GM18498 (cell line): Measurements from ENCODE around the gene HIVEP3.

Experiments used
- ATAC-seq: cut with Tn5 transposase; IDR thresholded peaks from one replicate; pipeline ENCODE4 v1.9.1; 2021; ENCODE audit warnings: mild to moderate bottlenecking, moderate library complexity; ENCODE audit not compliant: unreplicated experiment

HIVEP3 gene

DNA sequence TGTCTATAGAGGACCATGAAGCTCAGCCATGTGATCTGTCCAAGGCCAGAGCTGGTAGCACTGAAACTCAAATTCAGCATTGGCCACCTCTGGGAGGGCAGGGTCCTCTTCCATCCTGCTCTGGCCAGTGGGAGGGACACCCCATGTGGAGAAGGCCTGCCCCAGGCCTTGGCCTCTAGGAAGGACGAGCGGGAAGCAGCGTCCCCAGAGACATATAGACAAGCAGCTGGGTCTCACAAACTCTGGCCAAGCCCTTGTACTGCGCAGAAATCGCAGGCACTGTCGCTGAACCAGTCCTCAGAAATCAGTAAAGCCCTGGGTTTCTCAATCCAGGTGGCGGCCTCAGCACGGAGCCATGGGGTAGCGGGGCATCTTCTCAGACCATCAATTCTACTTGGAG lies 180.7 kb downstream of the HIVEP3 start:
- no peak for ATAC-seq

GRCh38 chr1:41735631-41736260 lies 183.0 kb downstream of the HIVEP3 start:
- ATAC-seq, result no peak

DNA sequence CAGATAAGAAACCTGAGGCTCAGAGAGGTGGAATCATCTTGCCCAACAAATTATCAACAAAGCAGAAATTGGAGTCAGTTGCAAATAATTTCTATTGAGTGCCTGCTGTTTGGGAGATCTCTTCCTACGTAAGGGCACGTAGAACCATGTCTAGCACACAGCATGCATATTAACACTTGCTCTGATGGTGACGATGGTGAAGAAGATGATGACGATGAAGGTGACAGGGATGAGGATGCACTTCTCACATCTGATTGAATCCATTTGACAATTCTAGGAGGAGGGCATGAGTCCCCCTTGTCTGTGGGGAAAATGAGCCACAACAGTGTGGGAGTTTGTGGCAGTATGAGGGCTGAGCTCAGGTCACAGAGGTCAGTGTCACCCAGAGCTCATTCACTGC lies 183.6 kb downstream of the HIVEP3 start:
- no peak for ATAC-seq

- no peak for ATAC-seq
Measured at GRCh38 chr1:41734201-41734970, 184.3 kb downstream of the HIVEP3 start.

DNA sequence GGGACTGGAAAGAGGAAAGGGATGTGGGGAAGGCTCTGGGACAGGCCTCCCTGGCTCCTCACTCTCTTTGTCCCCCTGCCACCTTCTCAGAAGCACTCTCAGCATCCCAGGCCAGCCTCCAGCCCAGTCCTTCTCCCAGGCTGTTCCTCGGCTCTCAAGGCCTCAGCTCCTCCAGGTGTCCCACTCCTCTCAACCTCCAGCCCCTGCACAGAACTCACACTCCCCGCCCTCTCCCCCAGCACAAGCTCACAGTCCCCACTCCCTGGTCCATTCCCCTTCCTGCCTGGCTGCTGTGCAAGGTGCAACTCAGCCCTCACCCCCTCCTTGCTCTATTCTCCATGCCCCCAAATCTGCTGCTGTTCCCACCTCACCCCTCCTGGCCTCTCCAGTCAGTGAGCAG lies 185.0 kb downstream of the HIVEP3 start:
- no peak for ATAC-seq

DNA sequence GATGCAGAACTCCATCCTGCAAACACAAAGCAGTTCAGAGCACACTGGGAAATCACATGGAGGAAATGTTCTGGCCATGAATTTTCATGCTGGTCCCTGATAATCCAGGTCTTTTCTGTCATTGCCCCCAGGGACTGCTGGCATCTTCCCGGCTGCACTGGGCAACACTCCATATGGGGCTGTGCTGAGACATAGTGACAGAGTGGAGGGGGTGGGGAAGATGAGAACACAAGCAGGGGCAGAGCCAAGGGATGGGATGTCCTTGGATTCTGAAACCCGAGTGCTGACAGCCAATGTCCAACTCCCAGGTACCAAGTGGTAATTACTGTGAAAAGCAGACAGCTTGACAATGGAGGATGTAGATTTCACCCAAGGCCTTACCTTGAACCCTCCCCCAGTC lies 185.7 kb downstream of the HIVEP3 start:
- ATAC-seq, result no peak

GRCh38 chr1:41731516-41732030 lies 187.1 kb downstream of the HIVEP3 start:
- no peak for ATAC-seq

DNA sequence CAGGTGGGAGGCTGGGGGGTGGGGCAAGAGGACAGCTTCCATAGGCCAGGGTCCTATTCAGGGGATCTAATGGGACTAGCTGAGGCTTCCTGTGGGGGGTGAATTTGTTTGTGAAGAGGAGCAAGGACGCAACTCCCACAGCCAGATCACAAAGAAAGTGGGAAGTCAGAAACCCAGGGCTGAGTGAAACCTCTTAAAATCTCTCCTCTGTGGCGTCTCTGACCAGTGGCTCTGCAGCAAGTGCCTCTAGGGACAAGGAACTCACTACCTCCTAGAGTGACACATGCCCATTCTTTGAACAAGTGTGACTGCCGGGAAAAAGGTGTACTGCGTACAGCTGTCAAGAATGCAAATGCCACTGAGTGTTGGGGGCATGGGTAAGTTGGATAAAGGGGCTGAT lies 187.9 kb downstream of the HIVEP3 start:
- no peak for ATAC-seq

DNA sequence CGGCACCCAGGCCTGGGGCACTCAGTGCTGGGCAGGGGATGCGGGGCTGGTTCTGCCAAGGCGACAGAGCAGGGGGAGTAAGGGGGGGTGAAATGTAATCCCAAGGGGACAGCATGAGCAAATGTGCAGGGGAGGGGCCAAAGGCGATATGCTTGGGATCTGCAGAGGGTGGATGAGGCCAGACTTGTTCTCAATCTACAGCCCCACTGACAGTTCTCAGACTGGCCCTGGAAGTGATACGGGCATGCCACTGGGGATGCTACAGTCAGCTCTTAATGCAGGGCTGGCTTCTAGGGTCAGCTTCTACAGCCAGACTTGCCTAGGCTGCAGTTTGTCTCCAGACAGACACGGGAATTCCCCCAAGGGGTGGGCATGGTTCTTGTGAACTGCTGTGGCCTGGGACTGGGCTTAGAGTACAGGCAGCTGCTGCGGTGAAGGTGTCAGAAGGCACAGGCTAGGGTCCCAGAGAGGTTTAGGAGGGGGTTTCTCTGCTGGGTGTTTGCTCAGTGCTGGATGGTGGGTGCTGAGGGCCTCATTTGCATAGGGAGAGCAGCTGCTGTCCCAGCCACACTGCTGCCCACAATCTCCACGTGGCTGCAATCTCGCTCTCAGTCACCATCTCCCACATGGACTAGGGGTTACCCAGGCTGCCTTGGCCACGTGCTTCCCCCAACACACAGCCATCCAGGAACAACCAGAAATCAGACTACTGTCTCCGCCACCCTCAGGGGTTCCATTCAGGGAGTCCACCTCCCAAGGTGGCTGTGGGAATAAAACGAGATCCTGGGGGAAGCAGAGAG lies 190.1 kb downstream of the HIVEP3 start:
- ATAC-seq, result peak; percentile 81

DNA sequence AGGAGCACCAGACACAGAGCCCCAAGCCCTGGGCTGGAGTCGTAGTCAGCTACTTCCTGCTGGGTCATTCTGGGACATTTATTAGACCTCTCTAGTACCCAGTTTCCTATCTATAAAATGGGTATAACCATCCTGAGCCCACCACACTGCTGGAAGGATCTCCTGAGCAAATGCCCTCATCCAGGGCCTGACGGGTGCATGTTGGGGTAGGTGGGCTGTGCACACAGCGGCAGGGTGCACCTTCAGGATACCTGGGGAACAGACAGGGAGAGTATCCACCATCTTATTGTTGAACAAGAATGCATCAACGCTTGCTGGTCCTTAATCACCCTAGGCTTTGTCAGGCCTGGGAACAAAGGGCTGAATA lies 191.0 kb downstream of the HIVEP3 start:
- ATAC-seq, result no peak

- ATAC-seq, result peak; percentile 33
Measured at GRCh38 chr1:41726899-41727748, 191.6 kb downstream of the HIVEP3 start.

DNA sequence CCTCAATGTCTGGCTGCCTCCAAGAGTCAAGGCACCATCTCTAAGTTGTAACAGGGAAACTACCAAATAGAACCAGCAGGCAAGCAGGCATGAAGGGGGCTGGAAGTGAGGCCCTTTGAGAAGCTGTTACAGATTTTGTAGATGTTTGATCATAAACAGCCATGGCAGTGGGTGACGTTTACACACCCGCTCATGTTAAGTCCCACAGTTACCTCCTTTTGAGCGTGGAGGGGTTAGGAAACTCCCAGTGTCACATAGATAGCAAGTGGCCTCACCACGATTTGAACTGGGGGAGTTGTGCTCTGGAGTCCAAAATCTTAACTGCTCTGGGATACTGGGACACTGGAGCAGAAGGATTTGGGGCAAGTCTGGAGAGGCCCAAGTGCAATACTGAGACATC lies 192.4 kb downstream of the HIVEP3 start:
- no peak for ATAC-seq

DNA sequence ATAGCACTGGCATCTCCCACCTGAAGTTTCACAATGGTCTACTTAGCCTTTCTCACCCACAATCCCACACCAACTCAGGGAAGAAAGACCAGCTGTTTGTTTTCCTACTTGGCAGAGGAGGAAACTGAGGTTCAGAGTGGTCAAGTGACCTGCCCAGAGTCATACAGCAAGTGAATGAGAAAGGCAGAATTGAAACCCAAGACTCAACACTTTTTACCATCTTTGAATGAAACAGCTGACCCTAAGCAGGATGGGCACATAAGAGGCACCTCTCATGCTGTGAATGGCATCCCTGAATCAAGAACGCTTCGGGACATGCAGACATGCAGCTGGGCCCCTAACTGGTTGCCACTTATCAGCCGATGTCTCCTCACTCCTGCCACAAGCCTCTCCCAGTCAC lies 193.8 kb downstream of the HIVEP3 start:
- ATAC-seq, result no peak

DNA sequence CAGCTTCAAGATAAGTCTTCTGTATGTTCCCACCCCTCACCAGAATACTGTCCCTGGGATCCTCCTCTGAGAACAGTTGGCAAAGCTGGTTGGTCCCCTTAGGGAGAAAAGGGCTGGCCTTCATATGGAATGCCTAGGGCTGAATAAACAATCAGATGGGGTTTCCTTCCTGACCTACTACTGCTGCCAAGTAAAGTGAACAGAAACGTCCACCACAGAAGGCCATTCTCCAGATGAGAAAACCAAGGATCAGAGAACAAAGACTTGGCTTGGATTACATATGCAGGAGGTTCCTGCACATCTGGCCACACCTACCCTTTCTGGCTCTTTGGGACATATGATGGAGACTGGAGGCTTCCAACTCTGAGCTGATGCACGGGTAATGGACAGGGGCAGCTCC lies 194.5 kb downstream of the HIVEP3 start:
- ATAC-seq, result no peak

GRCh38 chr1:41723786-41724185 lies 194.9 kb downstream of the HIVEP3 start:
- ATAC-seq, result no peak

GRCh38 chr1:41722184-41722583 lies 196.5 kb downstream of the HIVEP3 start:
- ATAC-seq, result no peak

DNA sequence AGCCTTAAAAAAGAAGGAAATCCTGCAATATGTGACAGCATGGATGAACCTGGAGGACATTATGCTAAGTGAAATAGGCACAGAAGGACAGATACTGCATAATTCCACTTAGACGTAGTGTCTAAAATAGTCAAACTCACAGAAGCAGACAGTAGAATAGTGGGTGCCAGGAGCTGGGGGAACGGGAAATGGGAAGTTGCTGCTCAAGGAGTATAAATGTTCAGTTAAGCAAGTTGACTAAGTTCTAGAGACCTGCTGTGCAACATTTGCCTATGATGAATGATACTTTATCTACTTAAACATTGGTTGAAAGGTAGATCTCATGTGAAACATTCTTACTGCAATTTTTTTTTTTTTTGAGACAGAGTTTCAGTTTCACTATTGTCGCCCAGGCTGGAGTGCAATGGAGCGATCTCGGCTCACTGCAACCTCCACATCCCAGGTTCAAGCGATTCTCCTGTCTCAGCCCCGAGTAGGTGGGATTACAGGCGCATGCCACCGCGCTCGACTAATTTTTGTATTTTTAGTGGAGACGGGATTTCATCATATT lies 197.8 kb downstream of the HIVEP3 start:
- ATAC-seq, result no peak

GRCh38 chr1:41719590-41719989 lies 199.1 kb downstream of the HIVEP3 start:
- no peak for ATAC-seq

- no peak for ATAC-seq
Measured at GRCh38 chr1:41719128-41719527, 199.6 kb downstream of the HIVEP3 start.

DNA sequence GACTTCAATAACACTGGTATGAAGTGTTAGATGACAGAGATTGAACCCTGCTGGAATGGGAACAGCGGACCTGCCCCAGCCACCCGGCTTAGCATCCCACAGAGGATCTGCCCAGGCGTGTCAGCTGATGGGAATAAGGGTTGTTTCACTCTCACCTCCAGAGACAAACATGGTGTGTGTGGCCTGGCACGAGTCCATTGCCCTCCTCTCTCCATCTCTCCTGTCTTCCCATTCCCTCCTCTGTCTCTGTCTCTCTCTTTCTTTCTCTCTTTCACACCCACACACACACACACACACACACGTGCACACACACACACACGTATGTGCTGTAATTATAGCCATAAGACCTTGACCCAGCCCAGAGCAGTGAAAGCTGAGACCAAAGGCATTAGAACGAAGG lies 200.2 kb downstream of the HIVEP3 start:
- ATAC-seq, result no peak
